Hepatocyte (in vitro differentiated cells): ENCODE measurements around the gene CDCP1. TPM values are rescaled to one million over a fixed set of nuclear protein-coding genes. Genes with fewer than 3 reads are reported as not detected.

Experiments used
- DNase-seq: peaks from one replicate; pipeline ENCODE4 v3.0.0-alpha.2; 2016; ENCODE audit warnings: low spot score
- H2AFZ ChIP-seq: fragments of 200-600 bp; sonication (generic); 2 replicates; pipeline ENCODE4 v1.6.0; 2016; ENCODE audit warnings: antibody characterized with exemption, mild to moderate bottlenecking
- H3K27ac ChIP-seq: fragments of 200-600 bp; sonication (generic); 2 replicates; pipeline ENCODE4 v1.5.1; 2016; ENCODE audit warnings: mild to moderate bottlenecking
- H3K27me3 ChIP-seq: fragments of 200-600 bp; sonication (generic); 2 replicates; pipeline ENCODE4 v1.6.1; 2016
- H3K36me3 ChIP-seq: fragments of 200-600 bp; sonication (generic); replicated peaks from 2 replicates; pipeline ENCODE4 v1.5.1; 2016; ENCODE audit warnings: low read depth; ENCODE audit not compliant: insufficient read depth
- H3K4me1 ChIP-seq: fragments of 200-600 bp; sonication (generic); 2 replicates; pipeline ENCODE4 v1.5.1; 2016; ENCODE audit warnings: mild to moderate bottlenecking, moderate library complexity; ENCODE audit not compliant: insufficient read depth
- H3K4me2 ChIP-seq: fragments of 200-600 bp; sonication (generic); 2 replicates; pipeline ENCODE4 v1.6.0; 2016
- H3K4me3 ChIP-seq: fragments of 200-600 bp; sonication (generic); 2 replicates; pipeline ENCODE4 v1.5.1; 2016; ENCODE audit warnings: mild to moderate bottlenecking
- H3K79me2 ChIP-seq: fragments of 200-600 bp; sonication (generic); 2 replicates; pipeline ENCODE4 v1.6.0; 2017; ENCODE audit warnings: mild to moderate bottlenecking
- H3K9me2 ChIP-seq: fragments of 200-600 bp; sonication (generic); replicated peaks from 2 replicates; pipeline ENCODE4 v1.6.0; 2017; ENCODE audit warnings: mild to moderate bottlenecking; ENCODE audit not compliant: insufficient read depth
- H3K9me3 ChIP-seq: fragments of 200-600 bp; sonication (generic); 2 replicates; pipeline ENCODE4 v1.5.1; 2016; ENCODE audit warnings: low read depth, mild to moderate bottlenecking
- H4K20me1 ChIP-seq: fragments of 200-600 bp; sonication (generic); 2 replicates; pipeline ENCODE4 v1.6.0; 2016; ENCODE audit warnings: mild to moderate bottlenecking; ENCODE audit not compliant: insufficient read depth, poor library complexity, severe bottlenecking
- CTCF ChIP-seq: fragments of 200-600 bp; sonication (generic); IDR thresholded peaks from 2 replicates; pipeline ENCODE4 v1.5.1; 2016; ENCODE audit warnings: antibody characterized with exemption, mild to moderate bottlenecking; ENCODE audit not compliant: poor library complexity
- EZH2 ChIP-seq: fragments of 200-600 bp; sonication (generic); IDR thresholded peaks from 2 replicates; pipeline ENCODE4 v1.6.1; 2016; ENCODE audit warnings: antibody characterized with exemption, mild to moderate bottlenecking, borderline replicate concordance
- EZH2phosphoT487 ChIP-seq: fragments of 200-600 bp; sonication (generic); IDR thresholded peaks from one replicate; pipeline ENCODE4 v1.6.1; 2018; ENCODE audit warnings: antibody characterized with exemption, mild to moderate bottlenecking, low read depth, moderate library complexity; ENCODE audit not compliant: unreplicated experiment, severe bottlenecking
- WGBS: methylation state at CpG from one replicate; pipeline ENCODE4 v1.1.6; 2016; ENCODE audit warnings: low lambda C conversion rate; ENCODE audit errors: missing lambda C conversion rate; 5-methylcytosine and 5-hydroxymethylcytosine counted together
- polyA plus RNA-seq: library from polyadenylated mRNA; unstranded; fragments of >200 nt; fragmentation: Nextera tagmentation; extraction: Ambion mirVana; gene quantifications from 2 replicates; pipeline ENCODE4 v1.2.1, GENCODE V29; 2016
- total RNA-seq: library from RNA; depleted of rRNA; stranded (reverse); fragments of >200 nt; gene quantifications from 2 replicates; pipeline ENCODE4 v1.2.3, GENCODE V29; 2014

CDCP1 gene
- total and polyA plus RNA-seq, 2 experiments from 2014 or later, result 4.8 to 7.0 TPM

- no peak overlapping the region for H3K27ac ChIP-seq
- no peak overlapping the region for H3K4me2 ChIP-seq
- H4K20me1 ChIP-seq, result no peaks in the 10 kb centered on the region
- H3K79me2 ChIP-seq, result no peaks in the 10 kb centered on the region
- H2AFZ ChIP-seq, result no peak overlapping the region
- WGBS, result 90% methylated on average over 3 of the region's 3 CpGs
- no peaks in the 10 kb centered on the region for H3K9me3 ChIP-seq
- no peaks in the 10 kb centered on the region for H3K36me3 ChIP-seq
- DNase-seq, result no peak
- H3K4me3 ChIP-seq, result no peak overlapping the region
- H3K4me1 ChIP-seq, result no peaks in the 10 kb centered on the region
- H3K9me2 ChIP-seq, result no peaks in the 10 kb centered on the region
- H3K27me3 ChIP-seq, result no peaks in the 10 kb centered on the region
- TF ChIP-seq CTCF, result no peak
- no peak for TF ChIP-seq EZH2phosphoT487
- no peak for TF ChIP-seq EZH2
Observed at GRCh38 chr3:45067941-45068340, 78.2 kb downstream of the CDCP1 start.

- H3K36me3 ChIP-seq, result no peaks in the 10 kb centered on the region
- no peaks in the 10 kb centered on the region for H4K20me1 ChIP-seq
- no peak overlapping the region for H2AFZ ChIP-seq
- H3K27ac ChIP-seq, result no peak overlapping the region
- no peak for DNase-seq
- no peaks in the 10 kb centered on the region for H3K79me2 ChIP-seq
- WGBS, result 54% methylated on average over 3 of the region's 4 CpGs
- no peaks in the 10 kb centered on the region for H3K9me2 ChIP-seq
- H3K27me3 ChIP-seq, result no peaks in the 10 kb centered on the region
- no peak overlapping the region for H3K4me2 ChIP-seq
- no peak overlapping the region for H3K4me3 ChIP-seq
- no peaks in the 10 kb centered on the region for H3K4me1 ChIP-seq
- no peak for TF ChIP-seq CTCF
- TF ChIP-seq EZH2phosphoT487, result no peak
- TF ChIP-seq EZH2, result no peak
- no peaks in the 10 kb centered on the region for H3K9me3 ChIP-seq
Observed at GRCh38 chr3:45067486-45067885, 78.7 kb downstream of the CDCP1 start.

- H3K9me3 ChIP-seq, result no peaks in the 10 kb centered on the region
- no peak for TF ChIP-seq CTCF
- no peak for TF ChIP-seq EZH2phosphoT487
- no peak for TF ChIP-seq EZH2
- 77% methylated on average over 3 of the region's 3 CpGs for WGBS
- H4K20me1 ChIP-seq, result no peaks in the 10 kb centered on the region
- no peak overlapping the region for H3K27ac ChIP-seq
- no peaks in the 10 kb centered on the region for H3K79me2 ChIP-seq
- no peaks in the 10 kb centered on the region for H3K36me3 ChIP-seq
- no peaks in the 10 kb centered on the region for H3K4me1 ChIP-seq
- no peak overlapping the region for H3K4me3 ChIP-seq
- H2AFZ ChIP-seq, result no peak overlapping the region
- H3K4me2 ChIP-seq, result no peak overlapping the region
- H3K27me3 ChIP-seq, result no peaks in the 10 kb centered on the region
- DNase-seq, result no peak
- H3K9me2 ChIP-seq, result no peaks in the 10 kb centered on the region
Observed at GRCh38 chr3:45066109-45066801, 79.9 kb downstream of the CDCP1 start.

- H3K4me2 ChIP-seq, result no peak overlapping the region
- H2AFZ ChIP-seq, result no peak overlapping the region
- no peak for DNase-seq
Observed at GRCh38 chr3:45065373-45065720, 80.8 kb downstream of the CDCP1 start.

More at GRCh38 chr3:45065373-45065720, 80.8 kb downstream of the CDCP1 start:
- Histone ChIP-seq H3K27ac (no peak overlapping the region), H3K4me1 (no peaks in the 10 kb centered on the region), H3K79me2 (no peaks in the 10 kb centered on the region), H3K9me3 (no peaks in the 10 kb centered on the region), H3K9me2 (no peaks in the 10 kb centered on the region), H3K27me3 (no peaks in the 10 kb centered on the region), H3K4me3 (no peak overlapping the region), H3K36me3 (no peaks in the 10 kb centered on the region), H4K20me1 (no peaks in the 10 kb centered on the region)
- TF ChIP-seq EZH2phosphoT487 (no peak), CTCF (no peak)
- WGBS, result 100% methylated on average over 1 of the region's 1 CpG
